T-helper 9 cell (primary cell): ENCODE measurements around the gene NHLH1.
"Not testable (repeated sequence)": the region's sequence is repeated elsewhere in the genome, so short reads cannot be mapped to it uniquely, and the experiment has no call there.

Source experiments
- DNase-seq: peaks from one replicate; pipeline ENCODE4 v3.0.0-alpha.2; 2020

Gene NHLH1

DNA sequence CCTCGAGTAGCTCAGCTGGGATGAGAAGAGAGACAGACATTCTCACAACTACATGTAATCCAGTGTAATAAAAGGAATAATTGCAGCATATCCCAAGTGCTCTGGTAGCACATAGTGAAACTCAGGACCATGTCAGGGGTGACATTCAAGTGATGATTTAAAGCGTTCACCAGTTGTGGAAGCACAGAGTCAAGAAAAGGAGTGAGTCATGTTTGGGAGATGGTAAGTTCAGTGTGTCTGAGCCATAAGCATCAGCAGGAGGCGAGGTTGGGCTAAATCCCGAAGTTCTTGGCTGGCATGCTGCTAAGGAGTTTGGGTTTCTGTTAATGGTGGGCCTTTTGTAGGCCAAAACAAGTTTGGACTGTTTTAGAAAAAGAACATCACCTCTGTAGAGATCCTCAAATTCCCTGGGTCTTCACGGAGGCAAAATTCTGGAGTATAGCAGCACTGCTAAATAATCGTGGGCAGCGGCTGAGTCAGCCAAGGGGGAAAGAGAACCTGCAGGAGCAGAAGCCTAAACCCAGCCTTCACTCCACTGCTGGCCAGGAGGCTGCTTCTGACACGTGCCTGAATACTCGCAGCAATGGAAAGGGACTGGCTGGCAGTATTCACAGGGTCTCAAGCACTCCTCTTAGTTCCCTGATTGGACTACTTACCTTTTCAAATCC lies 7.2 kb upstream of the NHLH1 start:
- no peak for DNase-seq

DNA sequence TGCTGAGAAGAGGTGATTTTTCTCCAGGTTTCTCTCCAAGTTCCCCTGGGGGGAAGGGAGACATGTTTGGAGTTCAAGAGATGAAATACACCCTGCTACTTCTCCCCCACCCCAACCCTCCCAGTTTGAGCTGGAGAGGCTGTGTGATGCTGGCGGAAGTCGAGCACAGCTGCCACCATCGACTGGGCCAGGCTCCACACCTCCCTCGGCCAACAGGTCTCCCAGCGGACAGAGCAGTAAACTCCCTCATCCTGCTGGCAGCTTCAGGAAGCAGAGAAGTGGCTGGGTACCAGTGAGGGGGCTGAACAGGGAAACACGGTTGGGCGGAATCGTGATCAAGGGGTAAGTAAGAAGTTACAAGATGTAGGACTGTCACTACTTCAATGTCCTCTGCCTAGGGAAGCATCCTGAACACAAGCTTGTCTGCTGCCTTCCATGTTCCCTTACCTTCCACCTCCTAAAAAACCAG lies 6.6 kb upstream of the NHLH1 start:
- no peak for DNase-seq

DNA sequence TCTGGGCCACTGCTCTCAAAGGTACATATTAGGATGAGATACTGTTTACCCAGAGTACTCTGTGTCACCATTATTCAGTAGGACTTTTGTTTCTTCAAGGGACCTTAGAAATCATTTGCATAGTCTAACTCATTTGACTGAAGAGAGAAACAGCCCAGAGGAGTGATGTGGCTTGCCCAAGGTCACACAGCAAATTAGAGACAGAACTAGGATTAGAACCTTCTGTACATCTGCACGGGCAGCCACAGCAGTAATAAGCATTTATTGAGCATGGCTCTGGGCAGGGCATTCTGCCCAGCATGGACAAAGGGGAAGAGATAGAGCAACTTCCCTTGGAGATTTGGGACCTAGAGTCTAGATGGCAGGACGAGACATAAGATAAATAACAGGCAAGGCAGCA lies 5.7 kb upstream of the NHLH1 start:
- no peak for DNase-seq

DNA sequence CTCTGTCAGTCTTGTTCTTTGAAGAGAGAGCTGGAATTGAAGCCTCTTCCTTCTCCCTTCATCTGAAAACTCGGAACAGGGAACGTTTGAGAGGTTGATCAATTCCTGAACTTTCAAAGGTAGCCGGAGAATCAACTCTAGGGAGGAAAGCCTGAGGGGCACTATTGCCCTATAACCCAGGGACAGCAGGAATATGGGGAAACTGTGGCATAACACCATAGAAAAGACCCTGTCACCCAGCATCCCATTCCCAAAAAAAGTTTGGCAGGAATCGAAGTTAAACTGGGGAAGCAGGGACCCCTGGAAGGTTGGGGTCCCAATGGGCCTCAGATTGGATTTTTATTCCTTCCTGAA lies 5.1 kb upstream of the NHLH1 start:
- DNase-seq: no peak

DNA sequence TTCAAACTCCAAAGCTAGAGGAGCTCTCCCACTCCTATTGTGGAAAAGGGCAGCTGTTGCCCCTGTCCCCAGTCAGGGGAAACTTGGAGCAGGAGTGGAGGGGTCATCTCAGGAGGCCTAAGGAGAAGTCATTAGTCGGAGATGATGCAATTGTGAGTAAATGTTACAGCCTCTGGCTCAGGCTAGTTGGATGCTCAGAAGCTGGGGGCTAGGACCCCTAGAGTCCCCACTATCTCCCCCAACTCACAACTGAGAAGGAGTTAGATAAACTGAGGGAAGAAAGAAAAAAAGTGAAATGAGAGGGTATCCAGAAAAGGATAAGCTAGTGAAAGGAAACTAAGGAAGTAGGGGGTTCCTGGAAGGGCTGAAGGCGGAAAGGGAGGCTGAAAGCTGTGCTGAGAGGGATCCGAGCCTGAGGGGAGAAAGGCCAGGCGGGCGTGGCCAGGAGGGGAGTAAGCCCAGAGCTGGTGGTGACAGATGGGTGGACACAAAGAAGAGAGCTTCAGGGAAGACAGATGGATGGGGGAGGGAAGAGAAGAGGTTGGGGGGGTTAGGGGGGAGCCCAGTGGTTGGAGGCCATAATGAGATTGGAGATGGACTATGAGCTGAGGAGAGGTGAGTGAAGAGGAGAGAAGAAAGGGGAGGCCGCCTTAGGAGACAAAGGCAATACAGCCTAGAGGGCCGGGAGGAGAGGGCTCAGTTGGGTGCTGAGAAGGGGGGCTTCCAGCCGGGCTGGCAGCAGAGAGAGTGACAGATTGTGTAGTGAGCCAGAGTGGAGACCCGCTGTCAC lies 4.5 kb upstream of the NHLH1 start:
- no peak for DNase-seq

DNA sequence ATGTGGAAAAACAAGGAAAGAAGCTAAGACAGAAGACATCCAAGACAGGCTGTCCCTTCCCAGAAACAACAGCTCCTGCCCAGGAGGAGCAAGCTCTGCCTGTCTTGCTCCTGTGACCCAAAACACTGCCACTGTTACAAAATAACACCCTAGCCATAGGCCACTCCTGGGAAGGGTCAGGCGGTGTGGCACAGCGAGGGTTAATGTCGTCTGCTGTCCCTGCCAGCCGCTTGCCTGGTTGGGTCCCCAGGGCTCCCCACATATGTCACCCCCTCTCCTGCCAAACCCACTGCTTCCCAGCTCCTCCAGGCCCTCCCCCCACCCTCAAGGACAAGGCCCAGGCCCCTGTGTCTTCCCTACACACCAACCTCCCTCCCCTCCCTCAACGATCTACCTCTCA lies 3.9 kb upstream of the NHLH1 start:
- no peak for DNase-seq

DNA sequence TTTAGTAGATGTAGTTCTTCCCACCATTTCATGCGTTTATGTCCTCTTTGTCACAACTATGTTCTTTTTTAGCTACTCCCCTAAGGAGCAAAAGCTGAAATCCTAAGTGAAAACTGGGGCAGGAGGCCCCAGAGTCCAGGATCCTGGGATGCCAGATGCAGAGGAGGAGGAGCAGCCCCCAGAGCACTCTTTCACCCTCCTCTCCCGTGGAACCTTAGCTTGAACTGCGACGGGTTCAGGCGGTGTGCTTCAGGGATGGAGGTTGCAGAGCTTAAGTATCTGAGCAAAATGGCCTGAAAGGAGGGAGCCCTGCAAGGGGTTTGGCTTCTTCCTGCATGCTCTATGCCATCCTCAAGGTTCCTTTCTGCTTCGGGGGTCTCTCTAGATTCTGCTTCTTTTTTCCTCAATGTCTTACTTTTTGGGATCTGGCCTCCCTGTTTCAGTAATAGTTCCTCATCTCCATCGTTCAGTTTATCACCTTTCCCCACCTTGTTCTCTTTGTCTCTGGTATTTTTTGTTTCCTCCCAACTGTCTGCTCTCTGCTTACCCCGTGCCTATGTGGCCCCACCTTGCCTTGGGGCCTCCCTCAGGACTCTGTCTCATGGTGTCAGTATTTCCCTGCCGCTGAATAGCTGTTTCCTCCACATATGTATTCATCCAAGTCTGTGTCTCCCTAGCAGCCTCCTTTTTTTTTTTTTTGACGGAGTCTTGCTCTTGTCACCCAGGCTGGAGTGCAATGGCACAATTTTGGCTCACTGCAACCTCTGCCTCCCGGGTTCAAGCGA lies 2.7 kb upstream of the NHLH1 start:
- DNase-seq: no peak

DNA sequence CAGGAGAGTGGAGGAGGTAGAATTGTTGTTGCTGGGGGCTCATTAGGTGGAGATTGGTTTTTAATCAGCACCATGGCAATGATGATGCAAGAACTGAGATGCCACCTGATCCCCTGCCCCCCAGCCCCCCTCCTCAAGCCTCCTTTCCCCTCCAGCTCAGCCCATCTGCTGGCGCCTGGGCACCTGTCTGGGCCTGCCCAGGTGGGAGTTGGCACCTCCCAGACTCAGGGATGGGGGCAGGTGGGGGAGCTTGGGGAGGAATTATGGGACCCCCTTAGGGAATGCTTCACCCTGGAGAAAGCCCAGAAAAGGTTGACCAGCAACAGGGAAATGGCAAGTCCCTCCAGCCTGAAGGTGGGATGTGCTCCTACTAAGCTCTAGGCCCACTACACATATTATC lies 1.5 kb upstream of the NHLH1 start:
- DNase-seq: no peak

DNA sequence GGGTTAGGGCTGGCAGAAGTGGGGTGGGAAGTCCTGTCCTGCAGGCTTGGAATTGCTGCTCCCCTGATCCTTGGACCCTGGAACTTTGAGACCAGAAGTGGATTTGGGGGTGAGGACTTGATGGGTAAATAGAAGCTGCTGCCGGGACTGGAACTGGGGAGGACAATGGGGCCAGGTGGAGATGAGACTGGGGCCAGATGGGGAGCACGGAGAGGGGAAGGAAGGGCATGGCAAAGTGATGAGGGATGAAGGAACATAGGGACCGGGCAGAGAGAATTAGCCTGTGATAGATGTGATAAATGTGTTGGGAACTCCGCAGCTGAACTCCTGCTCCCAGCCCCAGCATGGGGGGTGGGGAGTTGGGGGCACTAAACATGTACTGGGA lies 637 bp downstream of the NHLH1 start:
- DNase-seq: no peak

DNA sequence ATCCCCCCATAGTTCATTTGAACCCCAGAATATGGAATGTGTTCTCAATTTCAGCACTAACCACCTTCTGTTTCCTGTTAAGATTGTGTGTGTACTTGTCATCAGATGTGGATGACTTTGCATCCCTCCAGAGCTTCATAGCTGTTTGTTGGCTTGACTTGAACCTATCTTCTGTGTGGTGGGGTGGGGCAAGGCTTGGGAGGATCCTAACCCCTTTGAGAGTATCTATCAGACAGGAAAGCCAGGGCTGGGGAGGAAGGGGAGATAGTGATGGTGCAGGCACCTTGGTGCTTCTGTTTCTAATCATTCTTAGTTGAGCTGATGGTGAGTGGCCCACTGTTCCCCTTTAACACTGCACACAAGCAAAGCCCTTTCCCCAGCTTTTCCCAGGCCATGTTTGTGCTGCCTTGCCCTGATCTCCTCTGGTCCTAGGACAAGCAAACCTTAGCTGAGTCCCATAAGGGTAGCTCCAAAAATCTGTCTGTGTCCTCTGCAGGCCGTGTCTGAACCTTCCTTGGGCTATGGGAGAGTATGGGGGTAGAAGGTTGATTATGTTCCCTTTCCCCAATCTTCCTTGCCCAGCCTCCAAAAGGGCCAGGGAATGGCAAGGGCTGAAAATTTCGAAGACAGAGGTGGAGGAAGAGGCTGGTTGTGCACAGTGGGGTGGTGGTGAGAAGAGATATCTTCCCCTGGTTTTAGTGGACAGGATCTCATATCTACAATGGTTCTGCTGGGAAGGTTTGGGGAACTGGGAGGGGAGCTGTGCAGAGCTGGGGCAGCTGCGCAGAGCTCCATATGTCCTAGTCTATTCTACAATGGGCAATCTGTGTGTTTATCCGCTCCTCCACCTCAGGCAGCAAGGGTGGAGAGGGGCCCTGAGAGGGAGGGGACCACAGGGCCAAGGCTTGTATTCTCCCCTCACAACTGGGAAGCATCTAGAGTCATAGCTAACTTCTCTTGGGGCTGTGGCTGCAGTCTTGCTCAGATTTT lies 1.4 kb downstream of the NHLH1 start:
- no peak for DNase-seq

DNA sequence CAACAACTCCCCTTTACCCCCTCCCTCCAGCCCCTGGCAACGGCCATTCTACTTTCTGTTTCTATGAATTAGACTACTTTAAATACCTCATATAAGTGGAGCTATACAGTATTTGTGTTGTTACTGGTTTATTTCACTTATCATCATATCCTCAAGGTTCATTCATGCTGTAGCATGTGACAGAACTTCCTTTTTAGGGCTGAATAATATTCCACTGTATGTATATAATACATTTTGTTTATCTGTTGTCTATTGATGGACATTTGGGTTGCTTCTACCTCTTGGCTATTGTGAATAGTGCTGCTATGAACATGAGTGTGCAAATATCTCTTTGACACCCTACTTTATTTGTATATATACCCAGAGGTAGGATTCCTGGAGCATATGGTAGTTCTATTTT lies 2.2 kb downstream of the NHLH1 start:
- DNase-seq: no peak

DNA sequence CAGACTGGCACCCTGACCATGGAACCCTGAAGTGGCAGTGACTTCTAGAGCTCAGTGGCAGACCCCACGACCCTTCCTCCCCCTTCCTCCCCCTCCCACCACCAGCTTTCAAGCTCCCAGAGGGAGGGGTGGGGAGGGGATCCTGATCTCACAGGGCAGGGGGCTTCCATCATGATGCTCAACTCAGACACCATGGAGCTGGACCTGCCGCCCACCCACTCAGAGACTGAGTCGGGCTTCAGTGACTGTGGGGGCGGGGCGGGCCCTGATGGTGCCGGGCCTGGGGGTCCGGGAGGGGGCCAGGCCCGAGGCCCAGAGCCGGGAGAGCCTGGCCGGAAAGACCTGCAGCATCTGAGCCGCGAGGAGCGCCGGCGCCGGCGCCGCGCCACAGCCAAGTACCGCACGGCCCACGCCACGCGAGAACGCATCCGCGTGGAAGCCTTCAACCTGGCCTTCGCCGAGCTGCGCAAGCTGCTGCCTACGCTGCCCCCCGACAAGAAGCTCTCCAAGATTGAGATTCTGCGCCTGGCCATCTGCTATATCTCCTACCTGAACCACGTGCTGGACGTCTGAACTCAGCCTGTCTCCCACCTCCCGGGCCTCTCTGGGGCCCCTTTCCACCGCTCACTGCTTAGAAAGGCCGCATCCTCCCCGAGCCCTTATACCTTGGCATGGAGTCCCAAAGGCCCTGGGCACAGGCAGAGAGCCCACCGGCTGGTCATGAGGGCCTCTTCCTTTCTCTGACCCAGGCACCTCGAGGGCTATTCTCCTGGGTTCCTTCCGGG lies 3.9 kb downstream of the NHLH1 start:
- DNase-seq: no peak

DNA sequence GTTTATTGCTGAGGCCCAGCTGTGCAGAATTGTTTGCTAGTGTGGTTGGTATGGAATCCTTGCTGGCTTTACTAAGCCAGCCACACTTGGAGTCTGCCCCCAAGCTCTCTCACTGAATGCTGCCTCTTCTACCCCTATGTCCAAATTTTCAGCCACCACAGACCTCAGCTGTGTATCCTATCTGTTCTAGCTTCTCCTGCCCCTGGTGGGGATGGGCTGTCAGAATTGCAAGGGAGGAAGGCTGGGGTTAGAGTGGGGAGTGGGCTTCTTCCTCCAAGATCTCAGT lies 4.4 kb downstream of the NHLH1 start:
- DNase-seq: no peak

DNA sequence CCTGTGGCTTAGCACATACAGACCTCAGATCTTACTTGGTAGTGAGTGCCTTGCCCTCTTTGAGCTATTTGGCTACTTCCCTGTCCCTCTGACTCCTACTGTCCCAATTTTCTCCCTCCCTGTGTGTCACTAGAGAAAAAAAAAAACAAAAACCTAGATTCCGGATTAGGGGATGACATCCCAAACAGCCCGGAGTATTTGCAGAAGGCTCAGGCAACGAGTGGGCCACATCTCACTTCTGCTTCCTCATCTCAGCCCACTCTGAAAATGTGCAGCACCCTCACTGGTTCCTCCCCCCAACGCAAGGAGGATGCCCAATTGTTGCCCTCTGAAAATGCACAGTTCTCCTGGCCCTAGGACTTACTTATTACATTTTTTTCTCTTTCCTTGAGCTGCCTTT lies 4.9 kb downstream of the NHLH1 start:
- DNase-seq: no peak

DNA sequence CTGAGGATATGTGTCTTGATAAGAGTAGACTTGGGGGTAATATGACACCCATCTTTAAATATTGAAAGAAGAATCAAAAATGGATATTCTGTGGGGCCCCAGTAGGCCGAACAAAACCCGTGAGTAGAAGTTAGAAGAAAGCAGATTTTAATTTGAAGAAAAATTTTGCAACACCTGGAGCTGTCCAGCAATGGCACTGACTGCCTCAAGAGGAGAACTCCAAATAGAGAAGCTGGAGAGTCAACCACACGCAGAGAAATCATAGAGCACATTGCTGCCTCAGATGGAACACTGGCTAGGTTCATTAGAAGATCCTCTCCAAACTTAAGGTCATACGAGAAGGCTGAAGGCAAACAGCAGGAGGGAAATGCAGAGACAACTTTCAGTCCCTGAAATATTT lies 6.8 kb downstream of the NHLH1 start:
- no peak for DNase-seq

DNA sequence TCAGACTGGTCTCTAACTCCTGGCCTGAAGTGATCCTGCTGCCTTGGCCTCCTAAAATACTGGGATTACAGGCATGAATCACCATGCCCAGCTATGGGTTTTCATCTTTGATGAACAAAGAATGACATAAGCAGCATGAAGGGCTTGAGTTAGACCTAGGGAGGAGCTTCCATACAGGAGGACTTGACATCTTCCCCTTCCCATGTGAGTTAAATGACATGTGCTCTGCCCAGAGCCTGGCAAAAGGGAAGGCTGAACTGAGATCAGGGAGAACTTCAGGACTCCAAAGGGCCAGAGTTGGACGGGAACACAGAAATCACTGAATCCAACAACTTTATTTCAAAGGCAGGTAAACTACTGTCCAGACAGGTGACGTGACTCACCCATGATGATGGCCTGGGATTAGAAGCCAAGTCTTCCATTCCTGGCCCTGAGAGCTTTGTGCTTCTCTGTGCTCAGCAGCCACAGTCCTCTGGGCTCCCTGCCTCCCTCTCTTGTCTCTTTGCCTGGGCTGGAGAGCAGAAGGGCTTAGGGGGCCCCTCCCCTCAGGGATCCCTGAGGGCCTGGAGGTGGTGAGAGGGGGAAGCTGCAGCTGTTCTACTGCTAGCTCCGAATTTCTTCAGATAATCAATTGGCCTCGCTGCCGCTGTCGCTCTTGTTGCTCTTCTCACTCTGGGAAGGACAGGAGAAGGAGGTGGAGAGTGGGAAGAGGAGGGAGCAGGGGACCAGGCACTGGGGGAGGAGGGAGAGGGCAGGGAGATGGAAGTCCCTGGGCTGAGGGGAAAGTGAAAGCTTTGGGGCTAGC lies 7.6 kb downstream of the NHLH1 start:
- DNase-seq: no peak

DNA sequence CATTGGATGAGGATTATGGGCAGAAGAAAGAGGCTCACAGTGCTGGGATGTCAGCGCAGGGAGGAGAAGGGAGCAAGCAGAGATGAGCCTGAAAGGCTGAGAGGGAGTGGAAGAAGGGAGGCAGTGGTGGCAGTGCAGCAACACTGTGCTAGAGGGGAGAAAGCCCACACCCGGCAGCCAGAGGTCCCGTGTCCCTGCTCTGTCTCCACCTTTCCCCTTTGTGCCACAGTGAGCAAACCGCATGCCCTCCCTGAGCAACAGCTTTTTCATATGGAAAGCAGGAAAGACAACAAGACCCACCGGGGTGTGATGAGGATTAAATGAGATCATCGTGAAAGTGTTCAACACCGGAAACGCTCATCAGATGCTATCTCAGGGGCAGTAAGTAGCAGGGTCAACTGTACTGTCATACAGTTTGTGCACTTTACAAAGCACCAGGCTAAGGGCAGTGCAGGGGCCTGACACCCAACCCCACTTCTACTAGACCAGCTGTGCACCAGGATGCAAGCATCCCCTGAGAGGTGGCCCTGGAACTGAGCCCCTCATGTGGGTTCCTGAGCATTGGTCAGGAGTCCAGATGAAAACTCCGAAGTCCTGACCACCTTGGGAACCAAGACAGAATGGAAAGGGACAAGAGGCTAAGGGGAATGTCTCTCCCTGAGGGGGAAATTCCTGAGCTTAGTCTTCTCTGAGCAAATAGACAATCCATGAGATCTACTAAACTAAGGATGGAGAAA lies 9.1 kb downstream of the NHLH1 start:
- no peak for DNase-seq

DNA sequence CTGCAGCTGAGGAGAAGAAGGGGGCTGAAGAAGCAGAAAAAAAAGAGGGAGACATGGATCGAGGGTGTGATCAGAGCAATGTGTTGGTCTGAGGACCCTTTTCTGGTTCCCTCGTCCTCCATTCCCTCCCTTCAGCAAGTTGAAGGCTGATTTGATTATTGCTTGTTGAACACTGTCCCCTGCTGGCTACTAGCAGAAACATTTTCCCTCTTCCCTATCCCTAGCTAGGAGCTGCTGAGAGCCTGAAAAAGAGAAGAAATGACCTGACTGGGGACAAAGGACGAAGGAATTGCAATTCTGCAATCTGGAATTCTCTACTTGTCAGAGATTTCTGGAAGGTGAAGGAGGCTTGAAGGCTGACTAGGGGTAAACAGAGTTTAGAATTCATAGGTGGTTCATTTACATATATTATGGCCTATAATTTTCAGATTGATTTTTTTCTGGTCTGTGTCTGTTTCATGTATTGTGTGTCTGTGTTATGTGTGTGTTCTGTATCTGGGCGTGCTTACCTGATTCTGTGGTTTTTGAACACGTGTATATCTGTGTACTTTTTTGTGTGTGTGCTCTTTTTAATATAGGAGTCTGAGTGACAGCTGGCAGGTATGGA lies 9.8 kb downstream of the NHLH1 start:
- DNase-seq: no peak

DNA sequence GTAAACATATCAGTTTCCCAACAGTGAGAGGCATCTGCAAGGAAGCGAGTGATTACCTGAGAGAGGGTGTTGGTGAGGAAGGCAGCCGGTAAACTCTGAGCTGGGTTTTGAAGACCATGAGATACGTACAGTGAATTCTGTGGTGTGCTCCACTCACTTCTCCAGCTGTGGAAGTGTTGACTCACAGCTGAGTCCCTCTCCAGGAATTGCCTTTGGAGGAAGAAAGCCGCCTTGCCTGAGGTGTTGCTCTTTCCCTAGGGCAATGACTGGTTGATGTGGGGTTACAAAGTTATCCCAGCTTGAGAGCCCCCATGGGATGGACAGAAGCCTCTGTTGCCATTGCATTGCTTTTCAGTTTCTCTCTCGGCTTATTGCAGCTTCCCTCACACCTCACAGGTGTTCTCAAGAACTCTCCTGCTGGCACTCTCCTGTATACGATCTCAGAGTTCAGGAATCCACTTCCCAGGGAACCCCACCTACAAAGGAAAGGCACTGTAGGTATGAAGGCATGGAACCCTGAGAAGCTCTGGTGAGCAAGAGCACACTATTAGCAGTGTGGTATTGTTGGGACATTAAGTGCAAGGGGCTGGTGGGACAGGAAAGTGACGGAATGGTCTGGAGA lies 10.8 kb downstream of the NHLH1 start:
- DNase-seq: no peak

DNA sequence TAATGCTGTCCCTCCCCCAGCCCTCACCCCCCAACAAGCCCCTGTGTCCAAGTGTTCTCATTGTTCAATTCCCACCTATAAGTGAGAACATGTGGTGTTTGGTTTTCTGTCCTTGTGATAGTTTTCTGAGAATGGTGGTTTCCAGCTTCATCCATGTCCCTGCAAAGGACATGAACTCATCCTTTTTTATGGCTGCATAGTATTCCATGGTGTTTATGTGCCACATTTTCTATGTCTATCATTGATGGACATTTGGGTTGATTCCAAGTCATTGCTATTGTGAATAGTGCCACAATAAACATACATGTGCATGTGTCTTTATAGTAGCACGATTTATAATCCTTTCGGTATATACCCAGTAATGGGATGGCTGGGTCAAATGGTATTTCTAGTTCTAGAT lies 17.9 kb downstream of the NHLH1 start:
- not testable (repeated sequence) for DNase-seq
